Gastrocnemius medialis (tissue), 4 donors: ENCODE data around the gene FCHSD2.

Source experiments
- POLR2A ChIP-seq, 2 donors: fragments of 450-650 bp; IDR thresholded peaks; one replicate each; pipeline ENCODE4 v1.6.1; 2017; ENCODE audit warnings: antibody characterized with exemption in 2 of 2, mild to moderate bottlenecking in 2 of 2, moderate library complexity in 2 of 2
- TF ChIP-seq, protein P1 (sequence below), 5 experiments: fragments of 450-650 bp in 3 of 5; fragments of 200-600 bp in 2 of 5; sonication (generic) in 2 of 5; IDR thresholded peaks in 4 of 5; conservative IDR thresholded peaks in 1 of 5; 1 replicate in 4 of 5; 2 replicates in 1 of 5; pipeline ENCODE4 v1.5.1; 2016 to 2019; ENCODE audit warnings: antibody characterized with exemption in 5 of 5, mild to moderate bottlenecking in 3 of 5, moderate library complexity in 3 of 5

GRCh38 chr11:72955466-72955865 lies 186.7 kb downstream of the FCHSD2 start:
- TF ChIP-seq, protein P1, sequence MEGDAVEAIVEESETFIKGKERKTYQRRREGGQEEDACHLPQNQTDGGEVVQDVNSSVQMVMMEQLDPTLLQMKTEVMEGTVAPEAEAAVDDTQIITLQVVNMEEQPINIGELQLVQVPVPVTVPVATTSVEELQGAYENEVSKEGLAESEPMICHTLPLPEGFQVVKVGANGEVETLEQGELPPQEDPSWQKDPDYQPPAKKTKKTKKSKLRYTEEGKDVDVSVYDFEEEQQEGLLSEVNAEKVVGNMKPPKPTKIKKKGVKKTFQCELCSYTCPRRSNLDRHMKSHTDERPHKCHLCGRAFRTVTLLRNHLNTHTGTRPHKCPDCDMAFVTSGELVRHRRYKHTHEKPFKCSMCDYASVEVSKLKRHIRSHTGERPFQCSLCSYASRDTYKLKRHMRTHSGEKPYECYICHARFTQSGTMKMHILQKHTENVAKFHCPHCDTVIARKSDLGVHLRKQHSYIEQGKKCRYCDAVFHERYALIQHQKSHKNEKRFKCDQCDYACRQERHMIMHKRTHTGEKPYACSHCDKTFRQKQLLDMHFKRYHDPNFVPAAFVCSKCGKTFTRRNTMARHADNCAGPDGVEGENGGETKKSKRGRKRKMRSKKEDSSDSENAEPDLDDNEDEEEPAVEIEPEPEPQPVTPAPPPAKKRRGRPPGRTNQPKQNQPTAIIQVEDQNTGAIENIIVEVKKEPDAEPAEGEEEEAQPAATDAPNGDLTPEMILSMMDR (IDR thresholded peaks at IDR 0.05 in 4 of 5, conservative IDR thresholded peaks at IDR 0.05 in 1 of 5): no peak
- no peak for TF ChIP-seq POLR2A (IDR thresholded peaks at IDR 0.05)
